ENCODE measurements around the gene ODC1.
"Not testable (repeated sequence)": the region's sequence is repeated elsewhere in the genome, so short reads cannot be mapped to it uniquely, and the experiment has no call there.

ODC1 gene

DNA sequence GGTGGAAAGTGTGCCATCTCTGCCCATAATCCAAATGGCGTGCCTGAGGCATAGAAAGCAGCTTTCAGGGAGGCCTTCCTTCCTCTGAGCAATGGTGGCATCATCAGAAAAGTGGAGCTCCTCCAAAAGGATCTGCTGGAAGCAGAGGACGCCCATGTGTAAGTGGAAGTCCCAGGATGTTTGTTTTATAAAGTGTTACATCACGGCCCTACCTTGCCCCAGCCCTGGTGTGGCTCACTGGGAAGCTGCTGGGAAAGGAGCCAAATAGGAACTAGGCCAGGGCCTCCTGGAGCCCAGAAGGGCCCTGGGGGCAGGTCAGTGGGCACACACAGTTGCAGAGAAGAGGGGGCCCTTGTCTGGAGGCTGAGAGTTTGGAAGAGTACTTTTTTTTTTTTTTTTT lies 4.2 kb upstream of the ODC1 start:
- DNase-seq: peak; percentile 21

- DNase-seq: no peak
Observed at GRCh38 chr2:10451819-10452218, 3.7 kb upstream of the ODC1 start.

- no peak for DNase-seq
Observed at GRCh38 chr2:10449838-10450691, 1.9 kb upstream of the ODC1 start.

DNA sequence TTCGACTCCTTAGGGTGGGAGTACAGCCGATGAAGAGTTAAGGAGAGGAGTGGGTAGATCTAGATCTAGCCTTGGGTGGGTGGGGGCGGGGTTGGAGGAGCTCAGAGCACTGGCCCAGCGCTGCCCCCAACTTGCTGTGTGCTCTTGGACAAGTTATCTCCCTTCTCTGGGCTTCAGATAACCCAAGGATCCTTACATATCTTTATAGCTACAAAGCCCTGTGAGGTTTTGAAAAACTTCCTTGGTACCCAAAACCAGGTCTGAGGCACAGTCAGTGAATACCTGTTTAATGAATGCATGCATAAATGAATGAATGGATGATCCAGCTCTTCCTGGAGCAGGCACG lies 1.3 kb upstream of the ODC1 start:
- no peak for DNase-seq

DNA sequence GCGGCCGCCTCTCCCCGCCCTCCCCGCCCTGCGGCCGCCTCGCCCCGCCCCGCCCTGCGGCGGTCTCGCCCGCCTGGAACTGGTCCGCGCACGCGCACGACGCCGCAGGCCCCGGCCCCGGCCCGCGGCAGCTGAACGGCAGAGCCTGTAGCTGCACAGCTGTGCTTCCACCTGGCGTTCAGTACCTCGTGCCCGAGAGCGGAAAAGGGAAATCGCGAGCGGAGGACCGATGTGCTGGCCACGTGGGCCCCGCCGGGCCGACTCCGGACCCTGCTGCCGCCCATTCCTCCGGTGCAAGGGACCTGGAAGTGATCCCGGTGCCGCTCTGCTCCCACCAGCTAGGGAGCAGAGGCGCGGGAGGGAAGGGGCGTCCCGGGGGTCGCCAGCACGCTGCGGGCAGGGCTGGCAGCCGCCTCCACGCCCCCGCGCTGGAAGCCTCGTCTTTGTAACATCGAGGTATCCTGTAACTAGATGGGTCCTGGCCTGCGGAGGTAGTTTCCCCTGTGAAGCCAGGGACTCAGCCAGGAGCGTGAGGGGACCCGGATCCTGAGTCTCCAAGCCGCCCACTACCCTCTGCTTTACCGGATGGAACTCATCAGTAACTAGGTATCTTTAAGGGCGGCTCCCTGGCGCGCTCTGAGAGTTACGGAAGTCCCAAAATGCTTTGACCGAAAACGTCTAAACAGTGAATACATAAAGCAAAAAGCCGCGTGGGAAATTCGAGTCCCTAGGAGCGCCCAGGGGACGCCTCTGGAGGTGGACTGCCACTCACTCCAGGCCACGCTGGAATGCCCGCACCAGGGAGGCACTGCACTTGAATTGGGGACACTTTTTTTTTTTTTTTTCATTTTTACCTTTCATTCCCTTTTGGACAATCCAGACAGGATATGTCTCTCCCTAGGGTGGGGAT lies 704 bp upstream of the ODC1 start:
- peak; percentile 94 for DNase-seq

- DNase-seq: peak; percentile 24
Observed at GRCh38 chr2:10447300-10447894, 730 bp downstream of the ODC1 start.

- no peak for DNase-seq
Observed at GRCh38 chr2:10446631-10447030, 1.5 kb downstream of the ODC1 start.

DNA sequence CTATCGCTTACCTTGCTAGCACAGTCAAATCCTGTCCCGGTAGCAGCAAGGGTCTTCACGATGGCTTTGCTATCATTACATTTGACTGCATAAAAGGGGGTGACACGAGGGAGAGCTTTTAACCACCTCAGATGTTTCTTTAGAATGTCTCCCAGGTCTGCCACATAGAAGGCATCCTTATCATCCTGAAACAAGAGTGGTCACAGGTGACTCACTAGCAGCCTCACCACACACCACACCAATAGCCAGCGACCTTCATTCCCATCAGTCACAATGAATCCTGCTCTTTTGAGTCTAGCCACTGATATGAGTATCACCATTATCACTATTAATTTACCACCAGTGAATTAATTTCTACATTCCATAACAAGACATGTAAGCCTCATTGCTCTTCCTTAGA lies 3.7 kb downstream of the ODC1 start:
- DNase-seq: no peak

- DNase-seq: not testable (repeated sequence)
Observed at GRCh38 chr2:10442469-10443126, 5.5 kb downstream of the ODC1 start.

DNA sequence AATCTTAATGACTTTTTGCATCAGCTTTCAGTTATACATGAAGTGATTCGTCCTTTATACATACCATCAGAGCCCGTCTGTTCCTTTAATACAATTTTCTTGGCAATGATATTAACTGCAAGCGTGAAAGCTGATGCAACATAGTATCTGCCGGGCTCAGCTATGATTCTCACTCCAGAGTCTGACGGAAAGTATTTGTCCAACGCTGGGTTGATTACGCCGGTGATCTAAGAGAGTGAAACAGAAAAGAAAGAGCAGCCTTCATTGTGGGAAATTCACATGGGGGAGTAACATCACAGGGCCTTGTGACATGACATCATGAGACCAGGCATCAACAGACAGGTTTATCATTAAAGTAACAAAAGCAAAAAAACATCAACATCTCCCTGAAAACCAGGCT lies 6.2 kb downstream of the ODC1 start:
- DNase-seq: no peak

DNA sequence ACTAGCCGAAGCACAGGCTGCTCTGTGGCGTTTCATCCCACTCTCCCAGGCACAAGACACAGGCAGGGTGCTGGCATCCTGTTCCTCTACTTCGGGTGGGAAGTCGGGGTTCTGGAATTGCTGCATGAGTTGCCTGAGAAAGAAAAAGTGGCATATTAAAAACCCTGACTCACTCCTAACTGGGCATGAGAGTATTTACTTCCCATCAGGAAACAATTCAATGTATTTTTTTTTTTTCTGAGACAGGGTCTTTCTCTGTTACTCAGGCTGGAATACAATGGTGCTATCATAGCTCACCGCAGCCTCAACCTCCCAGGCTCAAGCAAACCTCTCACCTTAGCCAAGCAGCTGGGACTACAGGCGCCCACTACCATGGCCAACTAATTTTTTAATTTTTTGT lies 7.4 kb downstream of the ODC1 start:
- no peak for DNase-seq

DNA sequence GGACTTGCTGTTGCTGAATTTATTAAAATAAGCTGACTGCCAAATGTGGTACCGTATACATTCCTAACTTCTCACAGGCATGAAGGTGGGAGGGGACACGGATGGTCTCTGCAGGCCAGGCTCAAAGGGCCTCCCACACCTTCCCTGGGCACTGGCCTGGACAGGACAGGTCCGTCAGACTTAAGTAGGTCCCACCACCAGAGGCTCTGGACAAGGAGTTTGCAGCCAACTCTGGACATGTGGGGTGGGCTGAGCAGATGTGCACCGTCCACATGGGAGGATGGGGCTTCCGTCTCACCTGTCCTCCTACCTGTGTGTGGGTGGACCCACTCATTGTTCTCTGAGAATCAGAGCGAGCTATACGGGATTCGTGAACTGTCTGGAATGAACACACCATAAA lies 8.2 kb downstream of the ODC1 start:
- no peak for DNase-seq

- DNase-seq: no peak
Observed at GRCh38 chr2:10439185-10439879, 8.8 kb downstream of the ODC1 start.

GRCh38 chr2:10438688-10439087 lies 9.4 kb downstream of the ODC1 start:
- no peak for DNase-seq

DNA sequence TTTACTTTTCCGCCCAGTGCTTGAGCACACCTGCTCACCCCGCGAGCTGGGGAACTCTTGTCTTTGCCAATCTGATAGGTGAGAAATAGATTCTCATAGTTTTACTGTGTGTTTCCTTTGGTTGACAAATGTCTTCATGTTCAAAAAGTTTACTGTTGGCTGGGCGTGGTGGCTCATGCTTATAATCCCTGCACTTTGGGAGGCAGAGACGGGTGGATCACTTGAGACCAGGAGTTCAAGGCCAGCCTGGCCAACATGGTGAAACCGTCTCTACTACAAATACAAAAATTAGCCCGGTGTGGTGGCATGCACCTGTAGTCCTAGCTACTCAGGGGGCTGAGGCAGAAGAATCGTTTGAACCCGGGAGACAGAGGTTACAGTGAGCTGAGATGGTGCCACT lies 10.3 kb downstream of the ODC1 start:
- no peak for DNase-seq

- DNase-seq: no peak
Observed at GRCh38 chr2:10436583-10437110, 11.5 kb downstream of the ODC1 start.

DNA sequence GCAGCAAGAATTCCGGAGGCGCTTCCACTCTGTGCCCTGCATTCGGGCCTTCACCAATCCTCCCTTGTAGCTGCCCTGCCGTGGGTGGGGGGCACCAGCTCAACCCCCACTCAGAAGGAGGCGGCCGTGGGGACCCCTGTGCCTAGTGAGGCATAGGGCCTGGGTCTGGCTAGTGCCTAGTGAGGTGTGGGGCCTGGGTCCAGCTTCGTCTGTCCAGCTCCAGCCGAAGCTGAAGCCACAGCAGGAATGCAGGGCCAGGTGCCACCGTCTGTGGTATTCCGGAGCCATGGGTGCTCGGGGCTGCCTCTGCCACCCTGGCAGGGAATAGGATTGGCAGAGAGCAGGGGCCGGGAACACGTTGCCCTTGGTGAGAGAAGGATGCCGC lies 12.3 kb downstream of the ODC1 start:
- DNase-seq: no peak

DNA sequence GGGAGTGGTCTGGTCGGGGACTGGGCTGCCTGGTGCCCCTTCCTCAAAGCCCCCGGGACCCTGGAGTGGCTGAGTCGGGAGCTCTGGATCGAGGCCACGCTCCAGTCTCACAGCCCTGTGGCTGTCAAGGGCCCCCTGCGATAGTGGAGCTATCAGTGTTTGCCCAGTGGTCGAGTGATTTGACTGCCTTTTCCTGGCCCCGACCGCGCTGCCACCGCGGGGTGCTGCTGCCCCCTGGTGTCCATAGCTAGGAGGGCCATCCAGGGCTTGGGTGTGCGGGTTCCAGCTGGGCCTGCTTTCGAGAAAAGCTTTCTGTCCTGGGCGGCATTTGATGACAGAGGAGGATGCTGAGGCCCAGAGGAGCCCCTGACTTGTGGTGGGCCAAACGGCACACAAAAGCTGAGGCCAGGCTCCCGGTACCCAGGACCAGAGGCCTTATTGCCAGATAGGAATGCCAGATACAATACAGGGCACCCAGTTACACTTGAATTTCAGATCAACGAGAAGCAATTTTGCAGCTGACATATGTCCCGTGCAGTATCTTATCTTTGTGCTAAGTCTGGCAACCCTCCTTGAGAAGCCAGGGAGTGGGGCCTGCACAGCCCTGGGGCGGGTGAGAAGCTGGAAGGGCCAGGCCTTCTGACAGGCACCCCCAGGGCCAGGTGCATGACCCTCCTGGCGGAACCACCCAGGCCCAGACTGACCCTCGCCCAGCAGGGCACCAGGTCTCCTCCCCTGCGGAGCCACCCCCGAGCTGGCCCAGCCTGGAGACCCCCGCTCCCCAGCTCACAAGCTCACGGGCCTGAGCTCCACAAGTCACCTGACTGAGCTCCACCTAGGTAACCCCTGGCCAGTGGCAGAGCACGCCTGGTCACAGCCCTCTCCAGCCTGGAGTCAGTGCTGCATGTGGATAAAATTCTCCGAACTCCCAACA lies 13.0 kb downstream of the ODC1 start:
- DNase-seq: peak; percentile 64

GRCh38 chr2:10433947-10434885 lies 13.9 kb downstream of the ODC1 start:
- DNase-seq: no peak

Data from NCI-H1105 treated with DMSO at 0.1 percent for 48 hours (cell line).